Measurements from ENCODE around the gene KLF5.
"Not testable (repeated sequence)": the region's sequence is repeated elsewhere in the genome, so short reads cannot be mapped to it uniquely, and the experiment has no call there.

- not testable (repeated sequence) for TF ChIP-seq YY1 (IDR thresholded peaks at IDR 0.05; ENCODE audit: extremely low read depth, insufficient replicate concordance, low read depth, low read length); POLR2A (IDR thresholded peaks at IDR 0.05; ENCODE audit: borderline replicate concordance, extremely low read depth, insufficient read depth, insufficient read length); CTCF (IDR thresholded peaks at IDR 0.05 in 2 of 3, conservative IDR thresholded peaks at IDR 0.05 in 1 of 3; ENCODE audit: borderline replicate concordance in 1 of 3, insufficient read depth in 1 of 3, low read depth in 2 of 3, low read length in 2 of 3)
Observed at GRCh38 chr13:73048615-73049014, 10.2 kb upstream of the KLF5 start.

Measured in HCT116 (cell line).